Aorta (tissue), 5 donors: Measurements from ENCODE around the gene TUBA8. TPM values are rescaled to one million over a fixed set of nuclear protein-coding genes. Genes with fewer than 3 reads are reported as not detected.
"Not testable (repeated sequence)": the region's sequence is repeated elsewhere in the genome, so short reads cannot be mapped to it uniquely, and the experiment has no call there.

ENCODE experiments used
- ATAC-seq: fragments of 200-7000 bp; cut with Tn5 transposase; one replicate; pipeline ENCODE4 v1.9.1; 2022; ENCODE audit warnings: moderate library complexity; ENCODE audit not compliant: low FRiP score
- DNase-seq, 2 donors: peaks; one replicate each; pipeline ENCODE4 v3.0.0-alpha.2; 2020
- H3K27ac ChIP-seq, 2 donors: one replicate each; pipeline ENCODE4 v1.5.1; 2013; ENCODE audit warnings: low read length in 2 of 2, mild to moderate bottlenecking in 2 of 2, moderate library complexity in 2 of 2, control low read depth in 1 of 2, inconsistent platforms in 1 of 2, low read depth in 1 of 2
- H3K27me3 ChIP-seq, 2 donors: one replicate each; pipeline ENCODE4 v1.6.1; 2013; ENCODE audit warnings: control low read depth in 1 of 2, low read length in 1 of 2, mild to moderate bottlenecking in 1 of 2, moderate library complexity in 1 of 2; ENCODE audit not compliant: insufficient read depth in 2 of 2, control insufficient read depth in 1 of 2
- H3K36me3 ChIP-seq, 2 donors: one replicate each; pipeline ENCODE4 v1.6.1; 2013; ENCODE audit warnings: control low read depth in 1 of 2, low read length in 1 of 2, mild to moderate bottlenecking in 1 of 2; ENCODE audit not compliant: insufficient read depth in 2 of 2, control insufficient read depth in 1 of 2
- H3K4me1 ChIP-seq, 2 donors: one replicate each; pipeline ENCODE4 v1.6.1; 2013; ENCODE audit warnings: low read length in 2 of 2, control low read depth in 1 of 2, mild to moderate bottlenecking in 1 of 2, moderate library complexity in 1 of 2; ENCODE audit not compliant: insufficient read depth in 2 of 2, control insufficient read depth in 1 of 2
- H3K4me3 ChIP-seq, 2 donors: one replicate each; pipeline ENCODE4 v1.5.1; 2013; ENCODE audit warnings: low read length in 2 of 2, control low read depth in 1 of 2, mild to moderate bottlenecking in 1 of 2
- H3K9me3 ChIP-seq: one replicate; pipeline ENCODE4 v1.6.1; 2013; ENCODE audit warnings: mild to moderate bottlenecking, low read length; ENCODE audit not compliant: control insufficient read depth
- WGBS, 2 donors: extraction: QIAGEN DNeasy Blood & Tissue Kit; methylation state at CpG; one replicate each; pipeline ENCODE4 v1.1.7; 2013; 5-methylcytosine and 5-hydroxymethylcytosine counted together
- intact Hi-C, 2 donors: fragments of 100-400 bp; cut with DNase I; formaldehyde crosslinking; loops; one replicate each; pipeline versions ENCODE4 v1.14.2 to v1.15.0; 2022
- polyA plus RNA-seq, 2 donors: library from polyadenylated mRNA; stranded (reverse); fragments of 200-250 nt; gene quantifications; one replicate each; pipeline ENCODE4 v1.2.3, GENCODE V29; 2013
- total RNA-seq, 2 donors: library from RNA; stranded (reverse); fragmentation: NEBNext Ultra II Directional; extraction: Animal tissue kit (Norgen Biotek cat#: 25700); gene quantifications; one replicate each; pipeline ENCODE4 v1.2.1, GENCODE V29; 2021
- donor health status: healthy with polysubstance abuse.
- donor health status: Bipolar disorder and iron deficiency.
- donor health status: DM: no; HTN: no; CAD: no.
- donor health status: DM: no; HTN: no; CAD: no.
- donor health status: DM: yes; HTN: yes; CAD: no.

TUBA8 gene
- total and polyA plus RNA-seq, 4 donors = 1.6 to 3.1 (median 2.6) TPM

GRCh38 chr22:18093661-18094060 lies 16.9 kb upstream of the TUBA8 start:
- intact Hi-C loops = no loop called here

GRCh38 chr22:18095101-18095805 lies 15.4 kb upstream of the TUBA8 start:
- Histone ChIP-seq H3K36me3 (no peaks in the 10 kb centered on the region), H3K9me3 (no peaks in the 10 kb centered on the region), H3K4me3 (no peak overlapping the region), H3K27me3 (no peaks in the 10 kb centered on the region), H3K27ac (no peak overlapping the region), H3K4me1 (no peaks in the 10 kb centered on the region)
- intact Hi-C loops = no loop called here
- 88 to 90% methylated on average over 8 of the region's 8 CpGs for WGBS, 2 donors
- ATAC-seq (no peak), DNase-seq (no peak)

More at GRCh38 chr22:18093661-18094060, 16.9 kb upstream of the TUBA8 start:
- ATAC-seq (no peak), DNase-seq (no peak)
- no peaks in the 10 kb centered on the region for H3K9me3 ChIP-seq
- H3K27me3 ChIP-seq = no peaks in the 10 kb centered on the region
- H3K36me3 ChIP-seq = peaks cover 0 to 2% of the 10 kb centered on the region in 2 donors
- 89 to 90% methylated on average over 6 of the region's 6 CpGs for WGBS, 2 donors
- no peaks in the 10 kb centered on the region for H3K4me1 ChIP-seq
- no peak overlapping the region for H3K27ac ChIP-seq
- no peak overlapping the region for H3K4me3 ChIP-seq

GRCh38 chr22:18096823-18097222 lies 13.8 kb upstream of the TUBA8 start:
- Histone ChIP-seq H3K27me3 (no peaks in the 10 kb centered on the region), H3K4me3 (no peak overlapping the region), H3K4me1 (no peaks in the 10 kb centered on the region), H3K36me3 (no peaks in the 10 kb centered on the region), H3K27ac (no peak overlapping the region), H3K9me3 (no peaks in the 10 kb centered on the region)
- no peak for ATAC-seq
- 81 to 87% methylated on average over 3 of the region's 3 CpGs for WGBS, 2 donors
- intact Hi-C loops = no loop called here
- DNase-seq = no peak

GRCh38 chr22:18100781-18101180 lies 9.8 kb upstream of the TUBA8 start:
- Histone ChIP-seq H3K9me3 (no peaks in the 10 kb centered on the region), H3K4me1 (no peaks in the 10 kb centered on the region), H3K27me3 (no peaks in the 10 kb centered on the region), H3K36me3 (no peaks in the 10 kb centered on the region), H3K27ac (no peak overlapping the region), H3K4me3 (no peak overlapping the region)
- 89 to 94% methylated on average over 3 of the region's 3 CpGs for WGBS, 2 donors
- DNase-seq (no peak), ATAC-seq (no peak)
- intact Hi-C loops = no loop called here

- 90 to 92% methylated on average over 4 of the region's 4 CpGs for WGBS, 2 donors
- intact Hi-C loops = no loop called here
Measured at GRCh38 chr22:18101536-18101935, 9.1 kb upstream of the TUBA8 start.

GRCh38 chr22:18103527-18104269 lies 6.9 kb upstream of the TUBA8 start:
- no peaks in the 10 kb centered on the region for H3K27me3 ChIP-seq
- H3K4me1 ChIP-seq = no peaks in the 10 kb centered on the region
- H3K27ac ChIP-seq = no peak overlapping the region
- peak in 1 of 2 donors; percentile 47 for DNase-seq
- H3K9me3 ChIP-seq = no peaks in the 10 kb centered on the region
- no peak for ATAC-seq
- H3K36me3 ChIP-seq = no peaks in the 10 kb centered on the region
- intact Hi-C loops = no loop called here
- H3K4me3 ChIP-seq = no peak overlapping the region
- WGBS, 2 donors = 93 to 94% methylated on average over 14 of the region's 14 CpGs

More at GRCh38 chr22:18101536-18101935, 9.1 kb upstream of the TUBA8 start:
- Histone ChIP-seq H3K27me3 (no peaks in the 10 kb centered on the region), H3K9me3 (no peaks in the 10 kb centered on the region), H3K27ac (no peak overlapping the region), H3K4me1 (no peaks in the 10 kb centered on the region), H3K36me3 (no peaks in the 10 kb centered on the region), H3K4me3 (no peak overlapping the region)
- ATAC-seq = no peak
- DNase-seq = peak in 1 of 2 donors; percentile 4

- no peaks in the 10 kb centered on the region for H3K27me3 ChIP-seq
- H3K36me3 ChIP-seq = no peaks in the 10 kb centered on the region
- WGBS, 2 donors = 90 to 91% methylated on average over 4 of the region's 4 CpGs
- no peak overlapping the region for H3K4me3 ChIP-seq
- ATAC-seq = no peak
- no peaks in the 10 kb centered on the region for H3K4me1 ChIP-seq
- DNase-seq = peak in 1 of 2 donors; percentile 20
- no peaks in the 10 kb centered on the region for H3K9me3 ChIP-seq
- H3K27ac ChIP-seq = no peak overlapping the region
- intact Hi-C loops = no loop called here
Measured at GRCh38 chr22:18104566-18104965, 6.0 kb upstream of the TUBA8 start.

- H3K27me3 ChIP-seq, H3K4me1 ChIP-seq, H3K4me3 ChIP-seq, H3K27ac ChIP-seq, ATAC-seq, intact Hi-C loops, H3K9me3 ChIP-seq, H3K36me3 ChIP-seq: not testable (repeated sequence)
- DNase-seq = peak in 1 of 2 donors; percentile 7
- WGBS, 2 donors = 83 to 98% methylated on average over 6 to 7 of the region's 7 CpGs
Measured at GRCh38 chr22:18105981-18106380, 4.6 kb upstream of the TUBA8 start.
